GM12878 (cell line): ENCODE results near the gene RERE. TPM values are rescaled to one million over a fixed set of nuclear protein-coding genes. Genes with fewer than 3 reads are reported as not detected.

Source experiments
- ATAC-seq: fragments of 200-7000 bp; cut with Tn5 transposase; 3 replicates; pipeline ENCODE4 v1.9.1; 2020; ENCODE audit warnings: mild to moderate bottlenecking, moderate library complexity
- BruUV-seq: library from RNA; stranded (reverse); fragments of 400-500 nt; replicated peaks from 2 replicates; lab custom pipeline; 2021; lab: Mats Ljungman, UMichigan
- CTCF ChIA-PET: fragments of 300-600 bp; sonication (Branson Sonifier 250); formaldehyde crosslinking; extraction: SDS; loops from one replicate; lab custom pipeline; 2021; ENCODE audit warnings: inconsistent platforms; lab: Yijun Ruan, JAX
- POLR2A ChIA-PET: fragments of 350-600 bp; formaldehyde crosslinking; extraction: SDS; loops from one replicate; lab custom pipeline; 2021; ENCODE audit warnings: inconsistent platforms; lab: Charles Lee
- RAD21 ChIA-PET: fragments of 300-600 bp; sonication (Branson Sonifier 250); formaldehyde crosslinking; loops from one replicate; lab custom pipeline; 2023; ENCODE audit warnings: antibody characterized with exemption; ENCODE audit not compliant: unreplicated experiment; lab: Charles Lee
- SMC1A ChIA-PET: fragments of 300-600 bp; sonication (Branson Sonifier 250); formaldehyde crosslinking; loops from one replicate; lab custom pipeline; 2023; ENCODE audit not compliant: unreplicated experiment, uncharacterized antibody; lab: Charles Lee
- DNase-seq: peaks from one replicate; pipeline ENCODE4 v3.0.0-alpha.2; 2011; ENCODE audit warnings: low read depth, low spot score
- FAIRE-seq: peaks from 3 replicates; lab custom pipeline; 2011; peaks lifted over from hg19 to GRCh38; lab: Jason Lieb, UNC
- H2AFZ ChIP-seq: 2 replicates; pipeline ENCODE4 v1.6.0; 2011; ENCODE audit warnings: low read depth, low read length, control low read depth; ENCODE audit not compliant: control insufficient read depth
- H3K27ac ChIP-seq: 2 replicates; pipeline ENCODE4 v1.5.1; 2011; ENCODE audit warnings: control low read depth; ENCODE audit not compliant: control insufficient read depth, insufficient read depth
- H3K27me3 ChIP-seq, 2 experiments: replicated peaks in 1 of 2; 2 replicates each; pipeline versions ENCODE4 v1.6.0 to v1.6.1; 2011; ENCODE audit warnings: low read length in 1 of 2; ENCODE audit not compliant: control insufficient read depth in 2 of 2, insufficient read depth in 2 of 2
- H3K36me3 ChIP-seq, 2 experiments: 2 replicates each; pipeline ENCODE4 v1.5.1; 2011; ENCODE audit warnings: low read length in 1 of 2; ENCODE audit not compliant: control insufficient read depth in 2 of 2, insufficient read depth in 2 of 2
- H3K4me1 ChIP-seq: 2 replicates; pipeline ENCODE4 v1.6.1; 2011; ENCODE audit warnings: mild to moderate bottlenecking, low read length, moderate library complexity, mixed read lengths; ENCODE audit not compliant: control insufficient read depth, insufficient read depth
- H3K4me2 ChIP-seq: 2 replicates; pipeline ENCODE4 v1.6.0; 2011; ENCODE audit warnings: control low read depth; ENCODE audit not compliant: control insufficient read depth, insufficient read depth
- H3K4me3 ChIP-seq: fragments of 200-600 bp; sonication (generic); 2 replicates; pipeline ENCODE4 v1.5.1; 2016
- H3K79me2 ChIP-seq: 2 replicates; pipeline ENCODE4 v1.6.0; 2011; ENCODE audit warnings: low read length; ENCODE audit not compliant: control insufficient read depth, insufficient read depth
- H3K9ac ChIP-seq: 2 replicates; pipeline ENCODE4 v1.8.0; 2011; ENCODE audit warnings: low read length, control low read depth, mixed read lengths; ENCODE audit not compliant: control insufficient read depth, insufficient read depth
- H3K9me3 ChIP-seq: replicated peaks from 3 replicates; pipeline ENCODE4 v1.5.1; 2011; ENCODE audit warnings: mild to moderate bottlenecking, low read length; ENCODE audit not compliant: control insufficient read depth, insufficient read depth
- H4K20me1 ChIP-seq: 2 replicates; pipeline ENCODE4 v1.6.0; 2011; ENCODE audit not compliant: control insufficient read depth, insufficient read depth
- CEBPB ChIP-seq, 2 experiments: fragments of 150-350 bp in 1 of 2; IDR thresholded peaks; 2 replicates each; pipeline ENCODE4 v1.6.1; 2012 to 2014; ENCODE audit warnings: low read depth in 2 of 2, low read length in 2 of 2, borderline replicate concordance in 1 of 2, inconsistent platforms in 1 of 2
- HDGF ChIP-seq: fragments of 450-650 bp; IDR thresholded peaks from 2 replicates; pipeline ENCODE4 v1.6.1; 2016; ENCODE audit warnings: antibody characterized with exemption
- PML ChIP-seq: IDR thresholded peaks from 2 replicates; pipeline ENCODE4 v1.6.1; 2012; ENCODE audit warnings: low read length, inconsistent platforms
- SKIL ChIP-seq: fragments of 450-650 bp; IDR thresholded peaks from 2 replicates; pipeline ENCODE4 v1.6.1; 2017; ENCODE audit warnings: mild to moderate bottlenecking, low read depth, inconsistent platforms; ENCODE audit not compliant: poor library complexity, severe bottlenecking
- TAF1 ChIP-seq: IDR thresholded peaks from 2 replicates; pipeline ENCODE4 v1.6.1; 2011; ENCODE audit warnings: mild to moderate bottlenecking, low read depth, low read length, borderline replicate concordance
- TCF12 ChIP-seq: IDR thresholded peaks from 2 replicates; pipeline ENCODE4 v1.6.1; 2011; ENCODE audit warnings: low read depth, mild to moderate bottlenecking, low read length
- ZNF274 ChIP-seq: IDR thresholded peaks from one replicate; pipeline ENCODE4 v1.8.0; 2011; ENCODE audit not compliant: insufficient read length, insufficient read depth
- WGBS: methylation state at CpG from one replicate; pipeline ENCODE4 v1.1.6; 2016; ENCODE audit warnings: low lambda C conversion rate; ENCODE audit not compliant: insufficient replicate concordance, insufficient coverage; ENCODE audit errors: missing lambda C conversion rate; 5-methylcytosine and 5-hydroxymethylcytosine counted together
- in situ Hi-C: fragments of 300-500 bp; cut with MboI; formaldehyde crosslinking; loops from 9 replicates; pipeline ENCODE4 v1.14.3; 2018; ENCODE audit warnings: mixed read lengths
- intact Hi-C: fragments of 100-400 bp; cut with micrococcal nuclease; formaldehyde crosslinking; loops from one replicate; pipeline ENCODE4 v1.14.2; 2022; ENCODE audit not compliant: unreplicated experiment
- polyA plus RNA-seq, 11 experiments: library from polyadenylated mRNA; depleted of rRNA in 4 of 11; unstranded in 6 of 11; stranded (reverse) in 5 of 11; fragments of >200 nt; fragmentation: Nextera tagmentation in 4 of 11; fragmentation: Illumina TruSeq in 1 of 11; extraction: Ambion mirVana in 4 of 11; extraction: Trizol in 1 of 11; gene quantifications; 1 replicate in 1 of 11; 2 replicates in 10 of 11; pipeline versions ENCODE4 v1.2.1 to v1.2.3, GENCODE V29; 2011 to 2016; ENCODE audit warnings: inconsistent platforms in 2 of 11, missing spikeins in 2 of 11, low read depth in 1 of 11
- total RNA-seq, 4 experiments: library from RNA; depleted of rRNA in 3 of 4; stranded (reverse); fragments of >200 nt in 3 of 4; fragmentation: Illumina TruSeq in 1 of 4; extraction: Trizol in 1 of 4; gene quantifications; 2 replicates each; pipeline versions ENCODE4 v1.2.1 to v1.2.3, GENCODE V29; 2013 to 2021

Gene RERE
- total and polyA plus RNA-seq, 10 of the 15 experiments (the other 5 are each of a cell fraction or from before 2014, with no cell fraction given) = 5.2 to 60.5 (median 20.2) TPM

GRCh38 chr1:8702472-8702849, 115.0 kb downstream of the RERE start:
- TF ChIP-seq ZNF274 = no peak
- 0 out of 2 replicates have a peak, but pooled peaks have one; percentile 27 for TF ChIP-seq PML
- no peak for TF ChIP-seq TCF12
- no peak for TF ChIP-seq HDGF
- TF ChIP-seq CEBPB (IDR thresholded peaks at IDR 0.05; ENCODE audit: borderline replicate concordance in 1 of 2, low read depth in 2 of 2, low read length in 2 of 2) = no peak
- 0 out of 2 replicates have a peak, but pooled peaks have one; percentile 4 for TF ChIP-seq TAF1
- TF ChIP-seq SKIL = peak; percentile 45
- ChIA-PET SMC1A (interaction anchor here (1.1 to 10.6 kb wide), 11 partner anchors 15 to 228 kb away, joined by 3 to 154 read pairs (median 7); no protein-coding TSS in a partner anchor), CTCF (interaction anchor here (1.3 to 4.8 kb wide), 5 partner anchors 11 to 147 kb away, joined by 3 to 25 read pairs (median 16); no protein-coding TSS in a partner anchor), RAD21 (interaction anchor here (1.0 to 4.0 kb wide), 6 partner anchors 10 to 140 kb away, joined by 3 to 21 read pairs (median 10); no protein-coding TSS in a partner anchor), POLR2A (interaction anchor here (2.0 to 3.1 kb wide), 2 partner anchors 13 to 18 kb away, joined by 8 to 17 read pairs; no protein-coding TSS in a partner anchor)
- BruUV-seq = no TSS peak
- intact Hi-C loops (loop anchor here (5.0 kb wide), 1 partner anchor 60 kb away; no protein-coding TSS in a partner anchor), in situ Hi-C loops (no loop called here)
- no peaks in the 10 kb centered on the region for H3K36me3 ChIP-seq
- no peak for ATAC-seq
- no peaks in the 10 kb centered on the region for H4K20me1 ChIP-seq
- H3K9me3 ChIP-seq = no peaks in the 10 kb centered on the region
- peak overlapping the region; percentile 76 for H3K9ac ChIP-seq
- H3K4me1 ChIP-seq = no peaks in the 10 kb centered on the region; the same call in 1 of the 2 replicates
- peak overlapping the region; percentile 64 for H3K4me2 ChIP-seq
- WGBS = 21% methylated on average over 7 of the region's 7 CpGs
- no peak for DNase-seq
- peaks cover 54% of the 10 kb centered on the region for H3K79me2 ChIP-seq
- peak overlapping the region; percentile 57 for H3K4me3 ChIP-seq
- FAIRE-seq = no peak
- peak overlapping the region; percentile 69 for H3K27ac ChIP-seq
- no peaks in the 10 kb centered on the region for H3K27me3 ChIP-seq
- no peak overlapping the region; the same call in 1 of the 2 replicates for H2AFZ ChIP-seq
